HepG2 (cell line): ENCODE measurements around the gene COL25A1. TPM values are rescaled to one million over a fixed set of nuclear protein-coding genes. Genes with fewer than 3 reads are reported as not detected.

Experiments used
- ATAC-seq: fragments of 200-7000 bp; cut with Tn5 transposase; 3 replicates; pipeline ENCODE4 v1.9.1; 2020; ENCODE audit warnings: mild to moderate bottlenecking, moderate library complexity
- BruUV-seq: library from RNA; stranded (reverse); fragments of 400-500 nt; replicated peaks from 2 replicates; lab custom pipeline; 2021; lab: Mats Ljungman, UMichigan
- CTCF ChIA-PET: fragments of 300-600 bp; formaldehyde crosslinking; extraction: SDS; loops from one replicate; lab custom pipeline; 2021; ENCODE audit warnings: low total read pairs, inconsistent platforms, low intra/inter-chr PET ratio; lab: Yijun Ruan, JAX
- POLR2A ChIA-PET: fragments of 350-600 bp; sonication (Branson Sonifier 250); formaldehyde crosslinking; loops from one replicate; lab custom pipeline; 2020; ENCODE audit warnings: antibody characterized with exemption, inconsistent platforms; lab: Yijun Ruan, JAX
- DNase-seq: peaks from one replicate; pipeline ENCODE4 v3.0.0-alpha.2; 2015; ENCODE audit warnings: low spot score
- FAIRE-seq: peaks from 3 replicates; lab custom pipeline; 2011; peaks lifted over from hg19 to GRCh38; lab: Jason Lieb, UNC
- H2AFZ ChIP-seq: one replicate; pipeline ENCODE4 v1.6.1; 2011; ENCODE audit warnings: low read length, inconsistent platforms
- H3K27ac ChIP-seq: fragments of 300-600 bp; 3 replicates; pipeline ENCODE4 v1.8.0; 2011; ENCODE audit warnings: mixed run types, mild to moderate bottlenecking, mixed read lengths, low read length, inconsistent platforms; ENCODE audit not compliant: insufficient read depth; ENCODE audit errors: extremely low read length
- H3K27me3 ChIP-seq, 2 experiments: fragments of 200-600 bp in 1 of 2; 2 replicates in 1 of 2; 3 replicates in 1 of 2; pipeline versions ENCODE4 v1.6.0 to v1.8.0; 2011; ENCODE audit warnings: low read length in 2 of 2, mild to moderate bottlenecking in 2 of 2, moderate library complexity in 2 of 2, inconsistent platforms in 1 of 2; ENCODE audit not compliant: insufficient read depth in 2 of 2, control insufficient read depth in 1 of 2
- H3K36me3 ChIP-seq, 2 experiments: fragments of 200-600 bp in 1 of 2; replicated peaks in 1 of 2; 2 replicates in 1 of 2; 3 replicates in 1 of 2; pipeline versions ENCODE4 v1.5.1 to v1.8.0; 2011; ENCODE audit warnings: low read length in 2 of 2, inconsistent platforms in 1 of 2; ENCODE audit not compliant: insufficient read depth in 2 of 2, control insufficient read depth in 1 of 2
- H3K4me1 ChIP-seq: 2 replicates; pipeline ENCODE4 v1.5.1; 2012; ENCODE audit warnings: low read length, inconsistent platforms; ENCODE audit not compliant: insufficient read depth
- H3K4me2 ChIP-seq: 2 replicates; pipeline ENCODE4 v1.6.0; 2011; ENCODE audit warnings: low read depth, low read length, inconsistent platforms
- H3K4me3 ChIP-seq, 3 experiments: fragments of 200-600 bp in 1 of 3; sonication (generic), shearing (Covaris generic) in 1 of 3; replicated peaks in 1 of 3; 2 replicates each; pipeline ENCODE4 v1.5.1; 2011 to 2016; ENCODE audit warnings: low read length in 3 of 3, inconsistent platforms in 2 of 3, low read depth in 2 of 3, mild to moderate bottlenecking in 2 of 3, control low read depth in 1 of 3, mixed read lengths in 1 of 3; ENCODE audit not compliant: insufficient read depth in 1 of 3
- H3K79me2 ChIP-seq: one replicate; pipeline ENCODE4 v1.6.1; 2011; ENCODE audit warnings: low read length, inconsistent platforms; ENCODE audit not compliant: insufficient read depth
- H3K9ac ChIP-seq: 2 replicates; pipeline ENCODE4 v1.6.0; 2011; ENCODE audit warnings: mild to moderate bottlenecking, low read depth, low read length, inconsistent platforms; ENCODE audit not compliant: insufficient read depth
- H3K9me3 ChIP-seq: 2 replicates; pipeline ENCODE4 v1.5.1; 2012; ENCODE audit warnings: mild to moderate bottlenecking, low read length
- H4K20me1 ChIP-seq: 2 replicates; pipeline ENCODE4 v1.6.0; 2011; ENCODE audit warnings: inconsistent platforms, mild to moderate bottlenecking, low read length, moderate library complexity; ENCODE audit not compliant: insufficient read depth
- FOXO1 ChIP-seq: sonication (generic); formaldehyde crosslinking; IDR thresholded peaks from 2 replicates; pipeline ENCODE4 v1.4.0; 2020; ENCODE audit warnings: missing genetic modification reagents
- HCFC1 ChIP-seq: fragments of 150-350 bp; IDR thresholded peaks from 2 replicates; pipeline ENCODE4 v1.6.1; 2014; ENCODE audit warnings: low read depth, low read length
- KDM5A ChIP-seq: fragments of 200-600 bp; sonication (generic); IDR thresholded peaks from 2 replicates; pipeline ENCODE4 v1.7.0; 2018; ENCODE audit warnings: antibody characterized with exemption, mild to moderate bottlenecking, low read length, borderline replicate concordance
- PRPF4 ChIP-seq: fragments of 200-400 bp; formaldehyde crosslinking; IDR thresholded peaks from 2 replicates; pipeline ENCODE4 v1.6.1; 2016; ENCODE audit warnings: low read length, low read depth; ENCODE audit not compliant: poor library complexity, severe bottlenecking
- STAG1 ChIP-seq: sonication (generic); formaldehyde crosslinking; IDR thresholded peaks from 2 replicates; pipeline ENCODE4 v1.4.0; 2020; ENCODE audit warnings: missing genetic modification reagents
- YEATS4 ChIP-seq: sonication (generic); formaldehyde crosslinking; IDR thresholded peaks from 2 replicates; pipeline ENCODE4 v1.4.0; 2020; ENCODE audit warnings: missing genetic modification reagents, borderline replicate concordance
- ZNF616 ChIP-seq: sonication (generic); formaldehyde crosslinking; IDR thresholded peaks from 2 replicates; pipeline ENCODE4 v1.5.0; 2020; ENCODE audit warnings: low read depth, mild to moderate bottlenecking, missing genetic modification reagents
- ZNF629 ChIP-seq: sonication (generic); formaldehyde crosslinking; conservative IDR thresholded peaks from 2 replicates; pipeline ENCODE4 v1.5.0; 2020; ENCODE audit warnings: missing genetic modification reagents
- ZSCAN9 ChIP-seq: IDR thresholded peaks from 2 replicates; pipeline ENCODE4 v1.6.1; 2016; ENCODE audit warnings: borderline replicate concordance
- WGBS: methylation state at CpG from one replicate; pipeline ENCODE4 v1.1.6; 2017; ENCODE audit warnings: low lambda C conversion rate; 5-methylcytosine and 5-hydroxymethylcytosine counted together
- in situ Hi-C: cut with HindIII; loops from 2 replicates; pipeline ENCODE4 v1.10.0; 2017; ENCODE audit warnings: low pct_unique_long_range_greater_than_20kb; ENCODE audit not compliant: extremely low pct_ligation_motif_present
- intact Hi-C: fragments of 100-400 bp; cut with micrococcal nuclease; formaldehyde crosslinking; loops from one replicate; pipeline ENCODE4 v1.10.0; 2022; ENCODE audit not compliant: unreplicated experiment
- polyA plus RNA-seq, 8 experiments: library from polyadenylated mRNA; depleted of rRNA in 3 of 8; stranded (reverse) in 7 of 8; unstranded in 1 of 8; fragments of >200 nt; fragmentation: Illumina TruSeq in 4 of 8; extraction: Trizol in 4 of 8; gene quantifications; 2 replicates each; pipeline versions ENCODE4 v1.2.1 to v1.2.3, GENCODE V29; 2011 to 2016; ENCODE audit warnings: low read depth in 4 of 8, missing spikeins in 1 of 8, mixed read lengths in 1 of 8; ENCODE audit not compliant: insufficient read depth in 1 of 8
- total RNA-seq, 5 experiments: library from RNA; depleted of rRNA; stranded (reverse); fragments of >200 nt; fragmentation: Illumina TruSeq; extraction: Trizol; gene quantifications; 2 replicates each; pipeline ENCODE4 v1.2.3, GENCODE V29; 2016; ENCODE audit warnings: low read depth in 1 of 5
- TF ChIP-seq, protein P1 (sequence below): sonication (generic); formaldehyde crosslinking; IDR thresholded peaks from 2 replicates; pipeline ENCODE4 v1.9.0; 2022; ENCODE audit warnings: missing genetic modification reagents, mild to moderate bottlenecking, borderline replicate concordance
- TF ChIP-seq, protein P2 (sequence below): sonication (generic); formaldehyde crosslinking; IDR thresholded peaks from 2 replicates; pipeline ENCODE4 v1.8.0; 2022; ENCODE audit warnings: missing genetic modification reagents, low read depth, mild to moderate bottlenecking, borderline replicate concordance

Gene COL25A1
- total and polyA plus RNA-seq, 2 of the 13 experiments (the other 11 are each of a cell fraction or from before 2014, with no cell fraction given), result not detected

DNA sequence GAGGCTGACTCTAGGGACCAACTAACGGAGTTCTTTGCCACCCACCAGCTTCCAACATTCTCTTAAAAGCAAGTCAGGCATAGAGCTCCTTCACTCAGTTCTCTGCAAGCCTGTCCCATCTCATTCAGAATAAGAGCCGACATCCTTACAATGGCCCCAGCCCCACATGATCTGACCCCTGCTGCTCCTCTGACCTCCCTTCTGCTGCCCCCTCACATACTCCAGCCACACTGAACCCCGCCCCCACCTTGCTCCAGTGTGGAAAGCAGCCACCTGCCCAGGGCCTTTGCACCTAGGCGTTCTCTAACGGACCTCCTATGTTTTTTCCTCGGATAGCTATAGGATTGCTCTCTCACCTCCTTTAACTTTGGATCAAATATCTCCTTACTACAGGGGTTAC is 396.5 kb downstream of the COL25A1 start:
- CTCF ChIA-PET, result no interaction called here
- no peaks in the 10 kb centered on the region for H3K9me3 ChIP-seq
- no peaks in the 10 kb centered on the region for H4K20me1 ChIP-seq
- intact Hi-C loops, result no loop called here
- POLR2A ChIA-PET, result no interaction called here
- H3K36me3 ChIP-seq, result no peaks in the 10 kb centered on the region
- no peak overlapping the region for H2AFZ ChIP-seq
- no peak overlapping the region for H3K4me2 ChIP-seq
- no peak overlapping the region for H3K27ac ChIP-seq
- FAIRE-seq (no peak), DNase-seq (no peak), ATAC-seq (no peak)
- 0% methylated on average over 5 of the region's 6 CpGs for WGBS
- in situ Hi-C loops, result no loop called here
- H3K4me1 ChIP-seq, result no peaks in the 10 kb centered on the region
- H3K4me3 ChIP-seq, result no peak overlapping the region
- no peak overlapping the region for H3K9ac ChIP-seq
- peaks cover 1 to 13% of the 10 kb centered on the region in 2 experiments; a peak in 3 of 5 replicates for H3K27me3 ChIP-seq
- BruUV-seq, result no TSS peak
- H3K79me2 ChIP-seq, result no peaks in the 10 kb centered on the region
- TF ChIP-seq YEATS4 (no peak), HCFC1 (no peak), KDM5A (no peak), PRPF4 (no peak), ZNF629 (CRISPR knock-in tag) (no peak), ZSCAN9 (CRISPR knock-in tag) (no peak), FOXO1 (no peak), STAG1 (CRISPR knock-in tag) (no peak), ZNF616 (CRISPR knock-in tag) (no peak)
- TF ChIP-seq, protein P1, sequence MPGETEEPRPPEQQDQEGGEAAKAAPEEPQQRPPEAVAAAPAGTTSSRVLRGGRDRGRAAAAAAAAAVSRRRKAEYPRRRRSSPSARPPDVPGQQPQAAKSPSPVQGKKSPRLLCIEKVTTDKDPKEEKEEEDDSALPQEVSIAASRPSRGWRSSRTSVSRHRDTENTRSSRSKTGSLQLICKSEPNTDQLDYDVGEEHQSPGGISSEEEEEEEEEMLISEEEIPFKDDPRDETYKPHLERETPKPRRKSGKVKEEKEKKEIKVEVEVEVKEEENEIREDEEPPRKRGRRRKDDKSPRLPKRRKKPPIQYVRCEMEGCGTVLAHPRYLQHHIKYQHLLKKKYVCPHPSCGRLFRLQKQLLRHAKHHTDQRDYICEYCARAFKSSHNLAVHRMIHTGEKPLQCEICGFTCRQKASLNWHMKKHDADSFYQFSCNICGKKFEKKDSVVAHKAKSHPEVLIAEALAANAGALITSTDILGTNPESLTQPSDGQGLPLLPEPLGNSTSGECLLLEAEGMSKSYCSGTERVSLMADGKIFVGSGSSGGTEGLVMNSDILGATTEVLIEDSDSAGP (CRISPR knock-in tag), result no peak
- TF ChIP-seq, protein P2, sequence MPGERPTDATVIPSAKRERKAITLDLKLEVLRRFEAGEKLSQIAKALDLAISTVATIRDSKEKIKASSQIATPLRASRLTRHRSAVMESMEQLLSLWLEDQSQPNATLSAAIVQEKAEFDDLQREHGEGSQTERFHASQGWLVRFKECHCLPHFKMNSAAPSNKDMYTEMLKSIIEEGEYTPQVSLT (CRISPR knock-in tag), result no peak
